Measurements from ENCODE around the gene XPA.
"Not testable (repeated sequence)": the region's sequence is repeated elsewhere in the genome, so short reads cannot be mapped to it uniquely, and the experiment has no call there.

The XPA gene

DNA sequence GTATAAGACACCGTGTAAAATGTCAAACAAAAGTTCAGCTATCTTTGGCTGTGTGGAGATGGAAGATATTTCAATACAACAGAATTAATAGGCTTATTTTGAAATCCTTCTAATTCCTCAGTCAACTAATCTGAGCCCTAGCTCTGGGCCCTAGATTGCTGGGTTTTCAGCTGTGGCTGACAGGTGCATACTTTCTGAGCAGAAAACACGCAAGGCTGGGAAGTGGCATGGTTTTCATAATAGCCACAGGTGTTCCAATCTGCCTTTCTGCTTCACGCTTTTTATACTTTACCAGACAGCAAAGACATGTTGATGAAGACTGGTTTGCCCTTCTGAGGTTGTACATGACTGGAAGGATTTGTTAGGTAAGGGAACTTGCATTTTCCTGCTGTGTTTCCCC, 20.7 kb upstream of the XPA start:
- DNase-seq (ENCODE audit: low read depth in 1 of 2, low spot score in 1 of 2), result no peak
- no peak for TF ChIP-seq JUND (IDR thresholded peaks at IDR 0.05; ENCODE audit: low read depth)
- in situ Hi-C loops (cut with HindIII; ENCODE audit: low pct_unique_long_range_greater_than_20kb, low sequenced_read_pairs), result no loop called here

DNA sequence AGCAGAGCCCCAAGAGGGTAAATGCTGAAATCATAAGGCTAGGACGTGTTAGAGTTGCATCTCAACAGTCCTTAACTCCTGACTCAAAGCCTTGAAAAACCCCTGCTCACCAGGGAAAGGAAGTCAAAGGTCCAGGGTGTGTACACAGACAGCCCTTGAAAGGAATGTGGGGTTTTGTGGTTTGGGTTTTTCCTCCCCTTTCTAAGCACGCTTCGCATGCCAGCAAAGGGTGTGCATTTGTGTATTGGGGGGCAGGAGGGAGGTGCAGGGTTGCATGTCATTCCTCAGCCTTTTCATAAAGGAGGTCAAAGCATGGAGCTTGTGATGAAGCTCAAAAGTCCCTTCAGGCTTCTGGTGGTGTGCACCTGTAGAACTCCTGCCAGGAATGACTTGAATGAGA, 17.3 kb upstream of the XPA start:
- no peak for DNase-seq (ENCODE audit: low read depth in 1 of 2, low spot score in 1 of 2)
- no peak for TF ChIP-seq JUND (IDR thresholded peaks at IDR 0.05; ENCODE audit: low read depth)
- in situ Hi-C loops (cut with HindIII; ENCODE audit: low pct_unique_long_range_greater_than_20kb, low sequenced_read_pairs), result no loop called here

DNA sequence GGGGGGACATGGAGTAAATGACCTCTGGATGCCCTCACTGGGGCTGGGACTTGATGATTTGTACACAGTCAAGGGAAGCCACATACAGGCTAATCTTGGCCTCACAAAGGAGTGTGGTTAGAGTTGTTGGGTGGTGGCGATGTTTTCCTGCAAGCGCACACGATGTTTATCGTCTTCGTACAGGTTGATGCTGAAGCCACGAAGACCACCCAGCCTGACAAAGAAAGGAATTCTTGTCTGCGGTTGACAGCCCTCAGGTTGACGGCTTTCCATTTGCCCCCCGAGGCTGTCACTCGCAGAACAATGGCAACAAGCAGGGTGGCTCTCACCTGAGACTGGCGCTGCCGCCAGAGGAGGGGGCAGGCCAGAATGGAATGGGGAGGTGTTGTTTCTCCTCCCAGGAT, 14.1 kb upstream of the XPA start:
- no peak for DNase-seq (ENCODE audit: low read depth in 1 of 2, low spot score in 1 of 2)
- no peak for TF ChIP-seq JUND (IDR thresholded peaks at IDR 0.05; ENCODE audit: low read depth)
- in situ Hi-C loops (cut with HindIII; ENCODE audit: low pct_unique_long_range_greater_than_20kb, low sequenced_read_pairs), result no loop called here

DNA sequence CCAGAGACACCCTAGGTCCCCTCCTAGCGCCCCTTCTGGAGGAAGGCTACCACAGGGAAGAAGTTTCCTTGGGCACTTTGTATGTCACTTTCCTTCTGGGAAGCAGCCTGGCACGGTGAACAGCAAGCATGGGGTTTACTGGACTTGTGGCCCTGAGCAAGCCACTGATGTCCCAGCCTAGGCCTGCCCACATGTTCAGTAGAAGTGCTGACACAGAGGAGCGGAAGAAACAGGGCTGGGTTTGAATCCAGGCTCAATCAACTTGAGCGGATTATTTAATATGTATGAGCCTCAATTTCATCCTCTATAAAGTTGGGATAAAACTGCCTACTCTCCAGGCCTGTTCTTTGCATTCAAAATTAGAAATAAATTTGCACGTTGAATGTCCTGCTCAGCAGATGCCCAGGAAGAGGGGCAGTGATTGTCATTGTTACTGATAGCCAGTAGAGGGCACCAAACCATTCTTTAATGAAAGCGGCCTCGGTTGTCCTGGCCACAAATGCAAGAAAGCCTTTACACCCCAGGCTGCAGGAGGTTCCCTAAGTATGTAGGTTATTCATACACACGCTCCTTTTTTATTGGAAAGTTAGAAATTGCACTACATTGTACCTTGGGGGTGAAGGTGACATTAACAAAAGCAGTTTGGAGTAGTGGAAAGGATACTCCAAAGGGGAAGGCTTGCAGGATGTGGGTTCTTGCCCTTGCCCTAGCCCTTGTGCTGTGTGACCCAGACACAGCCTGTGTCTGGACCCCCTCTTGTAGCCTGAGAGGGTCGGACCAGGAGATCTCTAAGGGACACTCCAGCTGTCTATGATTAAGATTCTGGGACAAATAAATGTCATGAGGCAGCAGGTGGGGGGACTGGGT, 13.4 kb upstream of the XPA start:
- peak; percentile 56 to 67 for DNase-seq (ENCODE audit: low read depth in 1 of 2, low spot score in 1 of 2)
- no peak for TF ChIP-seq JUND (IDR thresholded peaks at IDR 0.05; ENCODE audit: low read depth)
- in situ Hi-C loops (cut with HindIII; ENCODE audit: low pct_unique_long_range_greater_than_20kb, low sequenced_read_pairs), result no loop called here

GRCh38 chr9:97706246-97706645, 9.1 kb upstream of the XPA start:
- in situ Hi-C loops (cut with HindIII; ENCODE audit: low pct_unique_long_range_greater_than_20kb, low sequenced_read_pairs), result no loop called here
- DNase-seq (ENCODE audit: low read depth in 1 of 2, low spot score in 1 of 2), result no peak
- TF ChIP-seq JUND (IDR thresholded peaks at IDR 0.05; ENCODE audit: low read depth), result no peak

DNA sequence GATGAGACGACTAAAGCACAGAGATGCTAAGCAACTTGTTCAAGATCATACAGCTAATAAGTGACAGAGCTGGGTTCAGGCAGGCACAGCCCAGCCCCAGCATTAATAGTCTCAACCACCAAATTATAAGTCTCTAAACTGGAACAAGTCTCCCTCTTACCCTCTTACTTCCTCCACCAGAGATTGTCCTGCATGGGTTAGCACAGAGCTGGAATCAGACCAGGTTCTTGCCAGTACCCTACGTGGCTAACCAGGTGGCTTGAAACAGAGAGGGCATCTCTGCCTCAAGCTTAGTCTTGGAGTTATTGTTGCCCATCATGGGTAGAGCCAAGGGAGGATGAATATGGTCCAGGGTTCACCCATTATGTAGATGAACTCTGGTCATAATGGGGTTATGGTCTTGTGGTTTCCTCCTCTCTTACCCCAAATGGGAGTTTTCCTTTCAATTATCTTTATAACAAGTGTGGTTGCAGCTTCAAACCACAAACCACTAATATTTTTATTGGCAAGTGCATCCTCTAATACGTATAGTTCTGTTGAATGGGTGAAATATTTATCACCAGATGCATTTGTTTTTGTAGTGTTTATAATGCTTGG, 8.3 kb upstream of the XPA start:
- TF ChIP-seq JUND (IDR thresholded peaks at IDR 0.05; ENCODE audit: low read depth), result no peak
- no peak for DNase-seq (ENCODE audit: low read depth in 1 of 2, low spot score in 1 of 2)
- in situ Hi-C loops (cut with HindIII; ENCODE audit: low pct_unique_long_range_greater_than_20kb, low sequenced_read_pairs), result no loop called here

DNA sequence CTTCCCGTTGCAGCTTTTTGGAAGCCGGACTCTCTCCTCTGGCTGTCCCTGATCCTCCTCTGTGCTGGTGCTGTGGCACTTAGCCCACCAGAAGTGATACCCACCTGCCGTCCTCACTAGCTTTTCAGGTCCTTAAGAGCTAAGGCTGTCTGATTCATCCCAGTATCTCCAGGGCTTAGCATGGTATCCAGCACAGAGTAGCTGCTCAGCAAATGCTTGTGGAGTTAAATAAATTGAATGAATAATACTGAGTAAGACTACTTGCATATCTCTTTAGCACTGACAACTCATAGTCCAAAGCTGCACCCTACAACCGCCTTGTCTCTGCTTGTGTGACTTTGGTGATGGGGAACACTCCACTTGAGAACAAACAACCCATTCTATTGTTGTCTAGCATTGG, 7.7 kb upstream of the XPA start:
- no peak for TF ChIP-seq JUND (IDR thresholded peaks at IDR 0.05; ENCODE audit: low read depth)
- DNase-seq (ENCODE audit: low read depth in 1 of 2, low spot score in 1 of 2), result no peak
- in situ Hi-C loops (cut with HindIII; ENCODE audit: low pct_unique_long_range_greater_than_20kb, low sequenced_read_pairs), result no loop called here

- DNase-seq (ENCODE audit: low read depth in 1 of 2, low spot score in 1 of 2), result no peak
- no peak for TF ChIP-seq JUND (IDR thresholded peaks at IDR 0.05; ENCODE audit: low read depth)
- in situ Hi-C loops (cut with HindIII; ENCODE audit: low pct_unique_long_range_greater_than_20kb, low sequenced_read_pairs), result no loop called here
These were observed 7.2 kb upstream of the XPA start for GRCh38 chr9:97704345-97704677.

DNA sequence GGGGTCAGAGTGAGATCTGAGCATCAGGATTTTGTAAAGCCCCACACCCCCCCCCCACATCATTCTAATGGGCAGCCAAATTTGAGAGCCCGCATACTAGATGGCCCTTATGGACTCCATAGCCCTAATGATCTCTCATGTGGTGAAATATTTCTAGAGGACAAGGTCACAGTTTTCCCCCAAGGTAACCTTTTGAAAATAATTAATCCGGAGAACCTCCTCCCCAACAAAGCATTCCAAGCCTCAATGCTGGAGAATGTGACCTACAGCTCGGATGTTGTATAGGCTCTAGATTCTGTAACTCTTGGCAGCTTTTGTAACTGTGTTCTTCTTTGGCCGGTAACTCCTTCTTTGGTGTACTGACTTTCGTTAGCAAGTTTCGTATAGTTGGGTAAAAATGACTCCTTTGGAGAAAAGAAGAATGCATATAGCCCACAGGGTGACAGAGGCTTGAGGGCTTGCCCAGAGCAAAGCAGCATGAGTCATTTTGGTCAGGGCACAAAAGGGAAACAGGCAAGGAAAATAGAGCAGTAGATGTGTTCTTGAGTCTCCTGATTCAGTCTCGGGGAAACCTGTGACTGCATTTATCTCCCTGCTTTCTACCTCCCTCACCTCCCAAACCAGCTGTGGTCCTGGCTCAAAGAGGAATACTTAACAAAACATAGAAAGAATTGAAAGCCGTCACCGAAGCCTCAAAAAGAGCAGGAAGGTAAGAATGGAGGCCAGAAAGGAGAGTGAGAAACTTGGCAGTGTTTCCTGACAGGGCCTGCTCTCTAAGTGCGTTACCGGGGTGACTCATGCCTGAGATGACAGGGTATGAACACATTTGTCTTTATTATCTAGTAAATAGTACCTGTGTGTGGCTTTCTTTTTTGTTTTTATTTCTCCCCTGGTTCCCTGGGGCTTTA, 6.6 kb upstream of the XPA start:
- TF ChIP-seq JUND (IDR thresholded peaks at IDR 0.05; ENCODE audit: low read depth), result no peak
- in situ Hi-C loops (cut with HindIII; ENCODE audit: low pct_unique_long_range_greater_than_20kb, low sequenced_read_pairs), result no loop called here
- no peak for DNase-seq (ENCODE audit: low read depth in 1 of 2, low spot score in 1 of 2)

DNA sequence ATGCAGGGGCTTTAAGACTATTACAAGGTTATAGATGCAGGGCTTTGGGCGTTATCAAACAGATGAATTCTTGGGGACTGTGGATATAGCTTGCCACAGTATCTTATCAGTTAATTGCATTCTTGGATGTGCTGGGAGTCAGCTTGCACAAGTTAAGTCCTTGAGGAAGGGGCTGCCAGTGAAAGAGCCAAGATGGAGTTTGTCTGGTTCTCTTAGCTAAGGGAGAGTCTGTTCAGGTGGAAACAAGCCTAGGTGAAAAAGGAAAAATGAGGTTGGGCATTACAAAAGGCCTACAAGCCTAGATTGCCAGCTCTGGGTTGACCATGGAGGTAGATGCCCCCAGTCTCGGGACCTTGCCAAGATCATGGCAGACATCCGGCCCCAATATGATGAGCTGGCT, 2.7 kb upstream of the XPA start:
- in situ Hi-C loops (cut with HindIII; ENCODE audit: low pct_unique_long_range_greater_than_20kb, low sequenced_read_pairs); DNase-seq (ENCODE audit: low read depth in 1 of 2, low spot score in 1 of 2): not testable (repeated sequence)

GRCh38 chr9:97699281-97699680, 2.1 kb upstream of the XPA start:
- in situ Hi-C loops (cut with HindIII; ENCODE audit: low pct_unique_long_range_greater_than_20kb, low sequenced_read_pairs); DNase-seq (ENCODE audit: low read depth in 1 of 2, low spot score in 1 of 2): not testable (repeated sequence)

DNA sequence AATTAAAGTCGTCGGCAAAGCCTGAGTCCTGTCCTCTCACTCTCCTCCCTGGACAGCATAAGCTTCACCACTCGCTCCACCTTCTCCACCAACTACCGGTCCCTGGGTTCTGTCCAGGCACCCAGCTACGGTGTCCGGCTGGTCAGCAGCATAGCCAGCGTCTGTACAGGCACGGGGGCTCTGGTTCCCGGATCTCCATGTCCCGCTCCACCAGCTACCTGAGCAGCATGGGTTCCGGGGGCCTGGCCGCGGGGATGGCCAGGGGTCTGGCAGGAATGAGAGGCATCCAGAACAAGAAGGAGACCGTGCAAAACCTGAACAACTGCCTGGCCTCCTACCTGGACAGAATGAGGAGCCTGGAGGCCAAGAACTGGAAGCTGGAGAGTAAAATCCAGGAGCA, 1.7 kb upstream of the XPA start:
- no peak for DNase-seq (ENCODE audit: low read depth in 1 of 2, low spot score in 1 of 2)
- in situ Hi-C loops (cut with HindIII; ENCODE audit: low pct_unique_long_range_greater_than_20kb, low sequenced_read_pairs), result no loop called here
- TF ChIP-seq JUND (IDR thresholded peaks at IDR 0.05; ENCODE audit: low read depth), result no peak

- in situ Hi-C loops (cut with HindIII; ENCODE audit: low pct_unique_long_range_greater_than_20kb, low sequenced_read_pairs), result no loop called here
- DNase-seq (ENCODE audit: low read depth in 1 of 2, low spot score in 1 of 2), result no peak
- TF ChIP-seq JUND (IDR thresholded peaks at IDR 0.05; ENCODE audit: low read depth), result no peak
These were observed 697 bp upstream of the XPA start for GRCh38 chr9:97697837-97698236.

All from T47D (cell line).